ENCODE results near the gene ACKR3.

DNA sequence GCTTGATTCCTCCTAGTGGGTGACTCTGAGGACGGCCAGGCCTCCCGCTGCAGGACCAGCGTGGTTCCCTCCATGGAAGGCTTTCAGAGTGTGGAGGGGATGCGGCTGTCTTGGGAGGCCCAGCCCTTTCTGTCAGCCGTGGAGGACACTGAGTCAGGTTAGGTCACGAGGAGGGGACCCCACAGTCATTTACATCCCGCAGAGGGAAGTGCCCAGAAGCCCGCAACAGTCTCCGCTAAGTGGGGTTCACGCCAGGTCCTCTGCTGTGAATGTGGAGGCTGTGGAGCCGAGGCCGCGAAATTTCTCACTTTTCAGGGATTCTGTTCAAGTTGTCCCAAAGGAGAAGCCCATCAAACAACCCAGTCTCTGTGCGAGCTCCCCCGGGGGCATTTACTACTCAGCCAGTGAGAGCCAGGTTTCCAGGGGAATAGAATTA lies 8.8 kb downstream of the ACKR3 start:
- TF ChIP-seq, protein P1, sequence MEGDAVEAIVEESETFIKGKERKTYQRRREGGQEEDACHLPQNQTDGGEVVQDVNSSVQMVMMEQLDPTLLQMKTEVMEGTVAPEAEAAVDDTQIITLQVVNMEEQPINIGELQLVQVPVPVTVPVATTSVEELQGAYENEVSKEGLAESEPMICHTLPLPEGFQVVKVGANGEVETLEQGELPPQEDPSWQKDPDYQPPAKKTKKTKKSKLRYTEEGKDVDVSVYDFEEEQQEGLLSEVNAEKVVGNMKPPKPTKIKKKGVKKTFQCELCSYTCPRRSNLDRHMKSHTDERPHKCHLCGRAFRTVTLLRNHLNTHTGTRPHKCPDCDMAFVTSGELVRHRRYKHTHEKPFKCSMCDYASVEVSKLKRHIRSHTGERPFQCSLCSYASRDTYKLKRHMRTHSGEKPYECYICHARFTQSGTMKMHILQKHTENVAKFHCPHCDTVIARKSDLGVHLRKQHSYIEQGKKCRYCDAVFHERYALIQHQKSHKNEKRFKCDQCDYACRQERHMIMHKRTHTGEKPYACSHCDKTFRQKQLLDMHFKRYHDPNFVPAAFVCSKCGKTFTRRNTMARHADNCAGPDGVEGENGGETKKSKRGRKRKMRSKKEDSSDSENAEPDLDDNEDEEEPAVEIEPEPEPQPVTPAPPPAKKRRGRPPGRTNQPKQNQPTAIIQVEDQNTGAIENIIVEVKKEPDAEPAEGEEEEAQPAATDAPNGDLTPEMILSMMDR (conservative IDR thresholded peaks at IDR 0.05 in 1 of 2, IDR thresholded peaks at IDR 0.05 in 1 of 2; ENCODE audit: low read depth in 1 of 2, low read length in 2 of 2): no peak
- TF ChIP-seq EZH2 (IDR thresholded peaks at IDR 0.05; ENCODE audit: low read length, missing control alignments): no peak
